Transverse colon (tissue), 4 donors: ENCODE results near the gene ERC2.

ENCODE experiments used
- CTCF ChIP-seq, 5 experiments: fragments of 200-600 bp in 3 of 5; fragments of 450-650 bp in 2 of 5; sonication (generic) in 3 of 5; IDR thresholded peaks; 1 replicate in 2 of 5; 2 replicates in 3 of 5; pipeline ENCODE4 v1.5.1; 2016 to 2017; ENCODE audit warnings: antibody characterized with exemption in 5 of 5, inconsistent platforms in 3 of 5, mild to moderate bottlenecking in 2 of 5, moderate library complexity in 1 of 5
- EP300 ChIP-seq: sonication (generic); formaldehyde crosslinking; IDR thresholded peaks from one replicate; pipeline ENCODE4 v1.6.1; 2017; ENCODE audit warnings: antibody characterized with exemption, low read depth
- POLR2A ChIP-seq: fragments of 450-650 bp; IDR thresholded peaks from one replicate; pipeline ENCODE4 v1.6.1; 2016; ENCODE audit warnings: antibody characterized with exemption, mild to moderate bottlenecking, moderate library complexity
- POLR2AphosphoS5 ChIP-seq, 3 donors: sonication (generic); formaldehyde crosslinking; IDR thresholded peaks; one replicate each; pipeline ENCODE4 v1.6.1; 2016; ENCODE audit warnings: antibody characterized with exemption in 3 of 3

- TF ChIP-seq CTCF (IDR thresholded peaks at IDR 0.05) (no peak), POLR2A (no peak), POLR2AphosphoS5 (IDR thresholded peaks at IDR 0.05) (no peak), EP300 (no peak)
Measured at GRCh38 chr3:56069766-56070165, 398.5 kb downstream of the ERC2 start.
